ENCODE data around the gene RTKN.

RTKN gene

GRCh38 chr2:74385396-74385795 is 56.3 kb downstream of the RTKN start:
- TF ChIP-seq POLR2AphosphoS5 (IDR thresholded peaks at IDR 0.05; ENCODE audit: low read depth, low read length) (no peak), TAF1 (IDR thresholded peaks at IDR 0.05; ENCODE audit: borderline replicate concordance, insufficient read depth, low read length) (no peak), REST (IDR thresholded peaks at IDR 0.05; ENCODE audit: insufficient read depth in 1 of 2, low read depth in 2 of 2, low read length in 2 of 2) (no peak), SIN3A (IDR thresholded peaks at IDR 0.05; ENCODE audit: borderline replicate concordance, insufficient read depth, low read length) (no peak), FOXP2 (optimal IDR thresholded peaks at IDR 0.05; ENCODE audit: borderline replicate concordance, extremely low read depth, extremely low read length, insufficient read depth) (no peak)

- TF ChIP-seq SIN3A (IDR thresholded peaks at IDR 0.05; ENCODE audit: borderline replicate concordance, insufficient read depth, low read length) (no peak), FOXP2 (optimal IDR thresholded peaks at IDR 0.05; ENCODE audit: borderline replicate concordance, extremely low read depth, extremely low read length, insufficient read depth) (no peak), POLR2AphosphoS5 (IDR thresholded peaks at IDR 0.05; ENCODE audit: low read depth, low read length) (no peak), REST (IDR thresholded peaks at IDR 0.05; ENCODE audit: insufficient read depth in 1 of 2, low read depth in 2 of 2, low read length in 2 of 2) (no peak), TAF1 (IDR thresholded peaks at IDR 0.05; ENCODE audit: borderline replicate concordance, insufficient read depth, low read length) (no peak)
Observed at GRCh38 chr2:74384051-74384450, 57.7 kb downstream of the RTKN start.

GRCh38 chr2:74383254-74383653 is 58.5 kb downstream of the RTKN start:
- TF ChIP-seq FOXP2 (optimal IDR thresholded peaks at IDR 0.05; ENCODE audit: borderline replicate concordance, extremely low read depth, extremely low read length, insufficient read depth): no peak
- no peak for TF ChIP-seq TAF1 (IDR thresholded peaks at IDR 0.05; ENCODE audit: borderline replicate concordance, insufficient read depth, low read length)
- TF ChIP-seq REST (IDR thresholded peaks at IDR 0.05; ENCODE audit: insufficient read depth in 1 of 2, low read depth in 2 of 2, low read length in 2 of 2): no peak
- TF ChIP-seq POLR2AphosphoS5 (IDR thresholded peaks at IDR 0.05; ENCODE audit: low read depth, low read length): no peak
- TF ChIP-seq SIN3A (IDR thresholded peaks at IDR 0.05; ENCODE audit: borderline replicate concordance, insufficient read depth, low read length): no peak

- TF ChIP-seq POLR2AphosphoS5 (IDR thresholded peaks at IDR 0.05; ENCODE audit: low read depth, low read length) (no peak), TAF1 (IDR thresholded peaks at IDR 0.05; ENCODE audit: borderline replicate concordance, insufficient read depth, low read length) (no peak), REST (IDR thresholded peaks at IDR 0.05; ENCODE audit: insufficient read depth in 1 of 2, low read depth in 2 of 2, low read length in 2 of 2) (no peak), SIN3A (IDR thresholded peaks at IDR 0.05; ENCODE audit: borderline replicate concordance, insufficient read depth, low read length) (no peak), FOXP2 (optimal IDR thresholded peaks at IDR 0.05; ENCODE audit: borderline replicate concordance, extremely low read depth, extremely low read length, insufficient read depth) (no peak)
Observed at GRCh38 chr2:74381751-74382150, 60.0 kb downstream of the RTKN start.

Data from PFSK-1 (cell line).